HUDEP-2 (cell line): ENCODE data around the gene TAS2R30.

Experiments
- DNase-seq, 76 experiments: peaks; one replicate each; lab custom pipeline; 2025; ENCODE audit not compliant: unreplicated experiment in 76 of 76; lab: John Stamatoyannopoulos, UW

TAS2R30 gene

GRCh38 chr12:11134305-11134704, at the start of gene TAS2R30:
TSS of gene TAS2R30 (minus strand) at chr12:11134644. CDS start at chr12:11134244, 400 bp downstream.
- no peak for DNase-seq

DNA sequence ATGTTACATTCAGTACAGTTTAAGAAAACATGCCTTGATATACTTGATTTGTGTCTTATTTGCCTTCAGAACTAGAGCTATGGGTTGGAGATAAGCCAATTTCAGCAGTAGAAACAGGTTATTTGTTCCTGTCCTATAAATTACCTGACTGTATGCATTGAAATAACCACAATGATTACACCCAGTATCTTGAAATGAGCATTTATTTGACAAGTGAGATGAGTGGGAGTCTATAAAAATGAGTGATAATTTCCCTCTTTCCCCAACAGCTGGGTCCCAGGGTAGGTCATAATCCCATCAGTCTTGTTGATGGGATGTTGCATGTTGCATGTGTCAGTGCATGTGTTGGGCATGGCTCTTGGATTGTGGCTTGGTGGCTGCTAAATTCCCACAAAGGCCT, 48.6 kb upstream of the TAS2R30 start:
- no peak for DNase-seq

DNA sequence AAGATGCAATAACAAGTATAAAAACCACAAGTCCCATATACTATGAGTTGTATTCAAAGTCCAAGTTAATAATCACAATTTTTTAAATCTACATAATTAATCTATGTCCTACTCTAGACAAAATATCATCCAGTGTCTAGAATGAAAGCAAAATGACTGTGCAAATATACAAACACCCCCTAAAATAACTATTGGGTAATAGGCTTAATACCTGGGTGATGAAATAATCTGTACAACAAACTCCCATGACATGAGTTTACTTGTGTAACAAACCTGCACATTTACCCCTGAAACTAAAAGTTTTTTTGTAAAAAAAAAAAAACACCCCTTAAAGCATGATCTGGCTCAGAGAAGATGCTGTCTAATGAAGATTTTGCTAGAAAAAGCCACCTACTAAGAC, 48.1 kb upstream of the TAS2R30 start:
- DNase-seq: no peak

DNA sequence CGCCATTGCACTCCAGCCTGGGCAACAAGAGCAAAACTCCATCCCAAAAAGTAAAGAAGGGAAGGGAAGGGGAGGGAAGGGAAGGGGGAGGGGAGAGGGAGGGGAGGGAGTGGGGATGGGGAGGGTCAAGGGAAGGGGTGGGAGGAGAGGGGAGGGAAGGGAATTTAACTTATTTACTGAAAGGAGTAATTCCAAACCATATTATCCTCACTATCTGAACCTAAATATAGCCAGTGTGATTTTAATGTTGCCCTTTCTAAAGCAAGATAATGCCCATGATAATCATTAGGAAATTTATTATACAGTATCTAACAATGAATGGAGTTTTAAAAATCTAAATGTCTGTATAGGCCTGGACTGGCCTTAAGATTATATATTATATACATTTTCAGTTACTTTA, 43.8 kb upstream of the TAS2R30 start:
- no peak for DNase-seq

- DNase-seq: no peak
These were observed 39.6 kb upstream of the TAS2R30 start for GRCh38 chr12:11174022-11174421.

DNA sequence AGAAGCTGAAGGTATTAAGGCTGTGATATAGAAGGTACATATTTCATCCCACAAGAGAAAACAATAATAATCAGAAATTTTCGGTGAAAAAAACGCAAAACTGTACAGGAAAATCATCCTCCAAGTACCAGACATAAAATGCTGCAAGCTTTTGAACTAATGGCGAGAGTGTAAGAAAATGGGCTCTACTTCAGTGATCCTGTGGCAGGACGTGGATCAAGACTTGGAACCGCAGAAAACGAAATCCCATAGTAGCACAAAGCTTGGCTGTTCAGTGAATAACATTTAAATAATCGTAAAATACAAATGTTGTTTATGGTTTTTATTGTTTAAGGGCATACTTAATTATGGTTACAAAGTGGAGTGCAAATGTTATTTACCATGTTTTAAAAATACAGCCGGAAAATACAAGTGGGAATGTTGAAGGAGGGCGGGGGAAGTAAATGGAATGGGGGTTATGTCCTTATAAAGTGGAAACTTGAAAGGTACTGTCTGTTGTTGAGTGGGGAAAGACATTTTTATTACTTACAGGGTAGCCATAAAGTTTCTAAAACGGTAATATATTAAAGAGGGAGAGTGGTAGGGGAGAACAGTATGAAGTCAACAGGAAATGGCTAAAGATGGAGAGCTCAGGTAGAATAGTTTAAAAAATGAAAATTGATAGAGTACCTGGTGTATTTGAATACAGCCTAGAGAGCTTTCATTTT, 37.7 kb upstream of the TAS2R30 start:
- DNase-seq: peak in 3 of 76 experiments; percentile 7 to 14 (median 10)

- DNase-seq: peak in 75 of 76 experiments; percentile 22 to 88 (median 78)
These were observed 36.9 kb upstream of the TAS2R30 start, which contains the start of gene SMIM10L1 for GRCh38 chr12:11171145-11171968. TSS of gene SMIM10L1 (plus strand) at chr12:11171194. CDS start at chr12:11171357, 163 bp downstream.

DNA sequence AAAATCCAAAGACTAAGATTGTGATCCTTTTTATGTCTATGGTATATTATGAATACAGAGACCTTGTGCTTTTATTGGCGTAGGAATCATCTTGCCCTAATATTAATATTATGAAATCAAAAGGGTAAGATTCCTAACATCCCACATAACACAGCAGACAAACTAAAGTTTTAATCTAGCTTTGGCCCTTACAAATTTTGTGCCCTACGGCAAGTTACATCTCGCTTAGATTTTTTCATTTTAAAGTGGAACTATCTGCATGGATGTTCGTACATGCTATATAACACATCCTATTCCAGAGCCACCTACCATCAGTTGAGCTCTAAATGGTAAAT, 36.3 kb upstream of the TAS2R30 start:
- DNase-seq: peak in 1 of 76 experiments; percentile 44

- no peak for DNase-seq
These were observed 31.9 kb upstream of the TAS2R30 start for GRCh38 chr12:11166300-11166699.

DNA sequence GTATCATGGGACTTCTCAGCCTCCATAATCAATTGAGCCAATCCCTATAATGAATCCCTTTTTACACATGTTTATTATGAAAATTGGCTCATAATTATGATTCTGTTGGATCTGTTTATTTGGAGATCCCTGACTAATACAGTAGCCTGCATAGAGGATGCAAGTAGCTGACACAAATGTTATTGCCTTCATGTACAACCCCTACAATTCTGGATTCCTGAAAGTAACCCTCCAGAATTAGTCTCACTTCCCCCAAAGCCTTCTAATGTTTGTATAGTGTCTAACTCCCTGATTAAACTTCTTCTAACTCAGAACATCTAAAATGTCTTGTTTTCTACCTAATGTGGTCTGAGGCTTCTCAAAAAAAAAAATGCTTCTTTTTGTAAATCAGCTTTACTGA, 29.9 kb upstream of the TAS2R30 start:
- no peak for DNase-seq

GRCh38 chr12:11162502-11162901, 28.1 kb upstream of the TAS2R30 start:
- DNase-seq: peak in 2 of 76 experiments; percentile 1 to 4

DNA sequence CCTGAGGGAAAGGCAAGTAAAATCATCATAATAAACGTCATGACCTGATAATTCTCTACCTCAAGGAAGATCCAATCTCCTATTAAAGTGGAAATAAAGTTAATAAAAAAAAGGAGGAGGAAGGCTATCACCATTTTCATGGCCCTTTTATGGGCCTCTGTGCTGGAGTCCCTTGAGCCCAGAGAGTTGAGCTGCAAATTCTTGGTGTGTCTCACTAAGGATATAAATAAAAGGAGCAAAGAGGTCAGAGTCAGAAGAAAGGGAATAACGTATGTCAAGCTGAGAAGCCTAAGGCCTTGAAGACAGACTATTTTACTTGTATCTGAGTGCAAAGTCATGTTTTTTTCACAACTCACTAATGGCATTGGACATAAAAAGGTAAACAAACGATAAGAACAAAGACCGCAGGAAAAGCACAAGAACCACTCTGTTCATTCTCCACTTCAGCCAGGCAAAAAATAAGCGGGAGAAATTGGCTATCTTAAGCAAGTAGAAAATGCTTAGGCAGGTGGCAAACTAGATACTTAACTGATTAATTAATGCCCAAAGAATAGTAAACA, 24.5 kb upstream of the TAS2R30 start:
- no peak for DNase-seq

DNA sequence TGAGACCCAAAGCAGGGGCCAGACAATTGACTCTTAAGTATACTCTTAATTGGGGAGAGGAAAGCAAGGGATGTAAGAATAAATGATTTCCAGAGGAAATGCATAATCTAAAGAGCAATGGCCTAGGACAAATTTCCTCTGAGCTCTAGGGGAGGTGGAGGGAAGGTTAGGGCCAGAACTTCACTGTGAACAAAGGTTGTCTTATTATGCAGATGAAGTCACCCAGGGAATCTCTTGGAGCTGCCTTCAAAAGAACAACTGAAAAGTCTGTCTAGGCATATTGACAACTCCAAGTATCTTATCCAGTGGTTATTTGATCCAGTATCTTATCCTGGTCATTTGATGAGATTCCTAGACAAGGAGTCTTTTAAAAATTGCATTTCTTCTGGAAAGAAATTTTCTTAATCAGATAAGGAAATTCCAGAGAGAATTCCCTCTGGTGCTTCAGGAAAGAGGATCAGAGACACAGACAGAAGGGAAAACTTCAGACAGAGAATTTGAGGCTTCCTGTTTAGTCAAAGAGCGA, 20.0 kb upstream of the TAS2R30 start:
- no peak for DNase-seq

GRCh38 chr12:11152725-11153124, 18.3 kb upstream of the TAS2R30 start:
- no peak for DNase-seq

- DNase-seq: no peak
These were observed 16.4 kb upstream of the TAS2R30 start for GRCh38 chr12:11150832-11151231.

GRCh38 chr12:11147420-11147819, 13.0 kb upstream of the TAS2R30 start:
- no peak for DNase-seq

DNA sequence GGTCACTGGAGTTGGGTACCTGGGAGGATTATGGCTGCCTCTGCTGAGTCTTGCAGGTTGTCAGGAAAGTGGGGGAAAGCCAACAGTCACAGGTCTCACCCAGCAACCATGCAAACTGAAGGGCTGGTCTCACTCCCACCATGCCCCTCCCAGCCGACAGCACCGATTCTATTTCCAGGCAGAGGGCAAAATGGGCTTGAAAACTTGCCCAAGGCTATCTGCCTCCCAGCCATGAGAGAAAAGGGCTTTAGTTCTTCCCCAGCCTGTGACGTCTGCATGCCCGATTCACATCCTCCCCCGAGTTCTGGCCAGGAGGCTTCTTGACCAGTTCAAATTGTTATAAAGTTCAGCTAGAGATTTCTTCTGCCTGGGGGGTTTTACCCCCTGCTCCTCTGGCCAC, 9.9 kb upstream of the TAS2R30 start:
- DNase-seq: no peak

DNA sequence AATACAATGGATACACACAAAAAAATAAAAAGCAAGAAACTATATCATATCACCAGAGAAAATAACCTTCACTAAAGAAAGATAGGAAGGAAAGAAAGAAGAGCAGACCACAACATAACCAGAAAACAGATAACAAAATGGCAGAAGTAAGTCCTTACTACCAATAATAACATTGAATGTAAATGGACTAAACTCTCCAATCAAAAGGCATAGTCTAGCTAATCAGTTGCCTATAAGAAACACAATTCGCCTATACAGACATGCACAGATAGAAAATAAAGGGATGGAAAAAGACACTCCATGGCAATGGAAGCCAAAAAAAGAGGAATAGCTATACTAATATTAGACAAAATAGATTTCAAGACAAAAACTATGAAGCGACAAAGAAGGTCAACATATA, 8.9 kb upstream of the TAS2R30 start:
- DNase-seq: no peak

DNA sequence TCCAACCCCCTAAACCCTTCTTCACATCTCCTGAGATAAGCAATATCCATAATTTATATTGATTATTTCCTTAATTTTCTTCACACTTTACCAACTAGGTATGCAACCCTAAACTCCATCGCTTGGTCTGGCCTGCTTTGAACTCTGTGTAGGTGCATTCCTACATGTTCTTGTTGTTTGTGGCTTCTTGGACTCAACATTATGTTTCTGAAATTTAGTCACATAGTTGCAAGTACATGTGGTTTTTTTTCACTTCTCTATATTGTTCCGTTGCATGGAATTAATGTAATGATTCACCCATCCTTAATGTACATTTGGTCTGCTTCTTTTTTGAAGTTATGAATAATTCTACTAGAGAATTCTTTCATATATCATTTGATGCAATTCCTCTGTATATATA, 1.6 kb upstream of the TAS2R30 start:
- no peak for DNase-seq

GRCh38 chr12:11133816-11134215, 628 bp downstream of the TAS2R30 start:
- DNase-seq: no peak

DNA sequence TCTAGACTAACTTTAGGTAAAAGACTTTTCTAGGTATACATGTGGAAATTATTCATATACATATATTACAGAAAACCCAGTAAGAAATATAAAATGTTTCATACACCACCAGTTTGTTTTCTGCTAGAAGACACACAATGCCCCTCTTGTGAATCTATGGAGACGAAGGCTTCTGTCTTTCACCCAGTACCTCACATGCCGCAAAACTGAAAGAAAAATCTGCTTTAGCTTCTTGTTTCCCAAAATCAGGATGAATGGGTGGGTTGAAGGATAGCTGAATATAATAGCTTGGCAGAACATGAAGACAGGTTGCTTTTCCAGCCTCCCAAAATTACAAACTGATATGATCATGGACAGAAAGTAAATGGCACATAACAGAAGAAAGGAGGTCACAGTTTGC, 1.3 kb downstream of the TAS2R30 start:
- no peak for DNase-seq
